Endothelial cell (in vitro differentiated cells): ENCODE results near the gene CD247. TPM values are rescaled to one million over a fixed set of nuclear protein-coding genes. Genes with fewer than 3 reads are reported as not detected.

ENCODE experiments used
- DNase-seq: peaks from one replicate; pipeline ENCODE4 v3.0.0; 2021; ENCODE audit warnings: low spot score
- H3K27ac Mint-ChIP-seq: one replicate; pipeline ENCODE4 v1.8.0; 2021; ENCODE audit warnings: mixed read lengths, inconsistent platforms; ENCODE audit not compliant: unreplicated experiment
- H3K27me3 Mint-ChIP-seq: one replicate; pipeline ENCODE4 v1.8.0; 2021; ENCODE audit warnings: mild to moderate bottlenecking, moderate library complexity, mixed read lengths, inconsistent platforms; ENCODE audit not compliant: unreplicated experiment
- H3K36me3 Mint-ChIP-seq: one replicate; pipeline ENCODE4 v1.8.0; 2021; ENCODE audit warnings: mild to moderate bottlenecking, low read depth, mixed read lengths, inconsistent platforms; ENCODE audit not compliant: unreplicated experiment
- H3K4me1 Mint-ChIP-seq: one replicate; pipeline ENCODE4 v1.8.0; 2021; ENCODE audit warnings: mild to moderate bottlenecking, mixed read lengths, inconsistent platforms; ENCODE audit not compliant: unreplicated experiment
- H3K4me3 Mint-ChIP-seq: one replicate; pipeline ENCODE4 v1.8.0; 2021; ENCODE audit warnings: mild to moderate bottlenecking, mixed read lengths, inconsistent platforms; ENCODE audit not compliant: unreplicated experiment
- H3K9me3 Mint-ChIP-seq: one replicate; pipeline ENCODE4 v1.8.0; 2021; ENCODE audit warnings: mixed read lengths, inconsistent platforms; ENCODE audit not compliant: unreplicated experiment
- CTCF ChIP-seq: fragments of 200-600 bp; sonication (generic); IDR thresholded peaks from one replicate; pipeline ENCODE4 v1.5.0; 2021; ENCODE audit warnings: antibody characterized with exemption; ENCODE audit not compliant: unreplicated experiment
- total RNA-seq: library from RNA; stranded (reverse); fragmentation: NEBNext Ultra II Directional; extraction: Animal tissue kit (Norgen Biotek cat#: 25700); gene quantifications from one replicate; pipeline ENCODE4 v1.2.1, GENCODE V29; 2021; ENCODE audit not compliant: unreplicated experiment

Gene CD247
- total RNA-seq, 1 donor from 2014 or later: not detected

GRCh38 chr1:167516404-167517388, 1.6 kb downstream of the CD247 start:
- Mint-ChIP-seq H3K4me3 (no peak overlapping the region), H3K27me3 (no peaks in the 10 kb centered on the region), H3K9me3 (no peaks in the 10 kb centered on the region), H3K4me1 (peaks cover 6% of the 10 kb centered on the region), H3K27ac (no peak overlapping the region), H3K36me3 (no peaks in the 10 kb centered on the region)
- no peak for TF ChIP-seq CTCF
- DNase-seq: no peak

- no peak for DNase-seq
- Mint-ChIP-seq H3K27ac (no peak overlapping the region), H3K36me3 (no peaks in the 10 kb centered on the region), H3K9me3 (no peaks in the 10 kb centered on the region), H3K27me3 (no peaks in the 10 kb centered on the region), H3K4me1 (peaks cover 5% of the 10 kb centered on the region), H3K4me3 (no peak overlapping the region)
- no peak for TF ChIP-seq CTCF
These were observed 2.4 kb downstream of the CD247 start for GRCh38 chr1:167515893-167516321.

GRCh38 chr1:167515461-167515860, 2.9 kb downstream of the CD247 start:
- Mint-ChIP-seq H3K36me3 (no peaks in the 10 kb centered on the region), H3K27me3 (peaks cover 2% of the 10 kb centered on the region)

GRCh38 chr1:167514288-167514687, 4.0 kb downstream of the CD247 start:
- no peaks in the 10 kb centered on the region for H3K36me3 Mint-ChIP-seq
- H3K27ac Mint-ChIP-seq: no peak overlapping the region
- peaks cover 2% of the 10 kb centered on the region for H3K27me3 Mint-ChIP-seq
- peaks cover 6% of the 10 kb centered on the region for H3K4me1 Mint-ChIP-seq
- no peak overlapping the region for H3K4me3 Mint-ChIP-seq
- DNase-seq: no peak
- no peaks in the 10 kb centered on the region for H3K9me3 Mint-ChIP-seq
- TF ChIP-seq CTCF: no peak

More at GRCh38 chr1:167515461-167515860, 2.9 kb downstream of the CD247 start:
- no peak for TF ChIP-seq CTCF
- no peak overlapping the region for H3K4me3 Mint-ChIP-seq
- peaks cover 2% of the 10 kb centered on the region for H3K4me1 Mint-ChIP-seq
- no peak for DNase-seq
- no peaks in the 10 kb centered on the region for H3K9me3 Mint-ChIP-seq
- no peak overlapping the region for H3K27ac Mint-ChIP-seq
